Fibroblast of pulmonary artery (primary cell): Measurements from ENCODE around the gene SNX24.

Source experiments
- DNase-seq: peaks from one replicate; pipeline ENCODE4 v3.0.0-alpha.2; 2010; ENCODE audit warnings: low read depth
- H3K4me3 ChIP-seq: replicated peaks from 2 replicates; pipeline ENCODE4 v1.5.1; 2011; ENCODE audit warnings: low read depth, mild to moderate bottlenecking, control low read depth, low read length, moderate library complexity
- TF ChIP-seq, protein P1 (sequence below): IDR thresholded peaks from 2 replicates; pipeline ENCODE4 v1.5.1; 2011; ENCODE audit warnings: mild to moderate bottlenecking, control low read depth, low read length, inconsistent platforms; ENCODE audit errors: missing control alignments

SNX24 gene

GRCh38 chr5:122978644-122979297 lies 133.4 kb downstream of the SNX24 start:
- no peak overlapping the region for H3K4me3 ChIP-seq
- DNase-seq, result no peak
- TF ChIP-seq, protein P1, sequence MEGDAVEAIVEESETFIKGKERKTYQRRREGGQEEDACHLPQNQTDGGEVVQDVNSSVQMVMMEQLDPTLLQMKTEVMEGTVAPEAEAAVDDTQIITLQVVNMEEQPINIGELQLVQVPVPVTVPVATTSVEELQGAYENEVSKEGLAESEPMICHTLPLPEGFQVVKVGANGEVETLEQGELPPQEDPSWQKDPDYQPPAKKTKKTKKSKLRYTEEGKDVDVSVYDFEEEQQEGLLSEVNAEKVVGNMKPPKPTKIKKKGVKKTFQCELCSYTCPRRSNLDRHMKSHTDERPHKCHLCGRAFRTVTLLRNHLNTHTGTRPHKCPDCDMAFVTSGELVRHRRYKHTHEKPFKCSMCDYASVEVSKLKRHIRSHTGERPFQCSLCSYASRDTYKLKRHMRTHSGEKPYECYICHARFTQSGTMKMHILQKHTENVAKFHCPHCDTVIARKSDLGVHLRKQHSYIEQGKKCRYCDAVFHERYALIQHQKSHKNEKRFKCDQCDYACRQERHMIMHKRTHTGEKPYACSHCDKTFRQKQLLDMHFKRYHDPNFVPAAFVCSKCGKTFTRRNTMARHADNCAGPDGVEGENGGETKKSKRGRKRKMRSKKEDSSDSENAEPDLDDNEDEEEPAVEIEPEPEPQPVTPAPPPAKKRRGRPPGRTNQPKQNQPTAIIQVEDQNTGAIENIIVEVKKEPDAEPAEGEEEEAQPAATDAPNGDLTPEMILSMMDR, result no peak

DNA sequence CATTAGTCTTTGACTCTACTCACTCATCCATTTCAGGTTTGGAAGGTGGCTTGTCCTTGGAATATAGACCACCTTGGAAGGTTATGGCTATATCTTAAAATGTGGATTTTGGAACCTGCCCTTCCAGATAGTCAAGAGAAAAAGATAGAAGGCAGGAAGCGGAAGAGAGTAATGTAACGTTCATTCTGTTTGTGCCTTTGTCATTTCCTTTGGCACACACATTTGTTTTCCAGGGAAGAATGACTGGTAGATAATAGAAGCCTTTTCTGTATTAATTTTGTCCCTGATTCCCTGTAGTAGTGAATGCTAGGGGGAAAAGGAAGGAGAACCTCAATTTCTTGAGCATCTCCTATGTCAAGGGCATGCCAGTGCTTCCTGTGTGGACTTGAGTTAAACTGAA lies 136.4 kb downstream of the SNX24 start:
- peak; percentile 43 for DNase-seq
- no peak overlapping the region for H3K4me3 ChIP-seq
- TF ChIP-seq, protein P1, result no peak

DNA sequence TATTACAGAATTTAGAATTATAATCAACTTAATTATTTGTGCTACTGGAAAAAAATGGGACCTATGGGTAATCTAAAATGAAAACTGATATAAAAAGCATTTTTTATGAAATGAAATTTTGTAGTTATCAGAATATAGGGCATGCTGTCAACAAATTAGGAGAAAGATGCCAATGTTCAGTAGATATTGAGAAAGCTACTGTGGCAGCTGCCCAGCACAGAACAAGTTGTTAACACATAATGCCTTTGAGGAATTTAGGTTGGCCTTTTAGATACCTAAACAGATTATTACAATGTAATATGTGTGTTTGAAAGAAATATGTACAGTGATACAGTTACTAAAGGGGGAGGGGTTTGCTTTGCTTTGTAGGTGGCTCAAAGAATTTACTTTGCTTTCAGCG lies 137.0 kb downstream of the SNX24 start:
- H3K4me3 ChIP-seq, result no peak overlapping the region
- no peak for DNase-seq
- TF ChIP-seq, protein P1, result no peak

GRCh38 chr5:122984425-122984824 lies 139.0 kb downstream of the SNX24 start:
- no peak overlapping the region for H3K4me3 ChIP-seq
- TF ChIP-seq, protein P1, result no peak
- no peak for DNase-seq

GRCh38 chr5:122985006-122985700 lies 139.7 kb downstream of the SNX24 start:
- no peak for DNase-seq
- H3K4me3 ChIP-seq, result no peak overlapping the region
- TF ChIP-seq, protein P1, result no peak

DNA sequence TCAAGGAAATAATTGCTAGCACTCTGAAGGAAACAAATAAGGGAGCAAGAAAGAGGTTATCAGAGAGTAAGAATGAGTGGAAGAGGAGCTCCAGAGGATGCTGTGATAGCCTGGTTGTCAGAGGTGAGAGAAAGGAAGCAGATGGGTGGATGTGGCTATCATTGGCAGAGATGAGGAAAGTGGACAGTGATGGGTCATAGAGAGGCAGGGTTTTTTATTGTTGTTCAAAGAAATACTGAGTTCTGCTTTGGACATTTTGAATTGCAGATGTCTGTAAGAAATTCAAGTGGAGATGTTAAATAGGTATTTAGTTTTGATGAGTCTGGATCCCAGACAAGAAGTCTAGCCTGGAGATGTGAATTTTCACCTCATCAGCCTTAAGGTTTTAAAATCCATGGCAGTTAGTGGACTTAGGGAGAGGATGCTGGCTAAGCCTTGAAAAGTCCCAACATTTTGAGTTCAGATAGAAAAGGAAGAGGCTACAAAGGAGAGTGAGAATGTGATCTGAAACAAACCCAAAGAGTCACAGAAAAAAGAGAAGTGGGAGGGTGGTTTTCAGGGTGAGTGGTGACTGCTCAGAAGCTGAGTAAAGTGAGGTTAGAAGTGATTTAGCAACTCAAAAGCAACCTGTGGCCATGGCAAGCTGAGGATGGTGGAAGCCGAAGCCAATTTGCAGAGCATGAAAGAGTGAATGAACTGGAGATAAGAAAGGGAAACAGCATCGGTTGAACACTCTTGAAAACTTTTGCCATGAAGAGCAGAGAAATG lies 140.7 kb downstream of the SNX24 start:
- H3K4me3 ChIP-seq, result no peak overlapping the region
- TF ChIP-seq, protein P1, result no peak
- no peak for DNase-seq
